Measurements from ENCODE around the gene MYO18A.
A peak's percentile ranks its signal among the peaks of the same experiment; 100 is the strongest.

The MYO18A gene

DNA sequence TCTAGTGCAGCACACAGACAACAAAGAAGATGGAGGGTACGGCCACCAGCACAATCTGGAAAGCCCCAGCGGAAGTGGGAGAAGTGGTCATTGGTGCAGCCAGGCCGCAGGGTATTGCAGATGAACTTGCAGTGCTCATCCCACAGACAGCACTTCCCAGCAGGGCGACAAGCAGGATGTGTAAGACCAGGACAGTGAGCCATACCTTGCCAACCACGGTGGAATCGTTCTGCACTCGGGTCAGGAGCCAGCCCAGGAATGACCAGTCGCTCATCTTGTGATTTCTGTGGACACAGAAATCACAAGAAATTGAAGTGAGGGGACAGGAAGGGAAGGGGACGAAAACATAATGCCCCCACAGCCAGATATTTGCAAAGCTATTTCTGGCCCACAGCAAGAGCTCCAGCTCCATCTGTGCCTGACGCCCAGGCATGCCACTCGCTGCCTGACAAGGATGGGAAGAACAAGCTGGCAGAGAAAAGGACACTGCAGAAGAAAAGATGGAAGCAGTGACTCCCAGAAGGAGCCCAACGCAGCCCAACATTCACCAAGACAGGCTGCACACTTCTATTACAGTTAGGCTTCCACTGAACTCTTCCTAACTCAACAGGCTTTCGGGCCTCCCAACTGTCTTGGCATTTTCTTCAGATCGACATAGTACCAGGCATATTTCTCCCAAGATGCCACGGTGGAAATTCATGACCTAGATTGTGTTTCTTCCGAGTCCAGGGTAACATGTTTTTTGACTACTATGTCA is 17.5 kb upstream of the MYO18A start:
- no peak overlapping the region for H3K27ac ChIP-seq (ENCODE audit: low read length)
- no peaks in the 10 kb centered on the region for H3K27me3 ChIP-seq (ENCODE audit: low read depth, low read length)
- H4K20me1 ChIP-seq (ENCODE audit: insufficient read depth, low read length), result no peaks in the 10 kb centered on the region
- H3K4me1 ChIP-seq (ENCODE audit: low read length), result peaks cover 42% of the 10 kb centered on the region
- 0 out of 2 replicates have a peak overlapping the region, but pooled peaks have one; percentile 19 for H3K4me2 ChIP-seq (ENCODE audit: low read length)
- TF ChIP-seq EZH2phosphoT487 (IDR thresholded peaks at IDR 0.05; ENCODE audit: low read depth), result no peak
- TF ChIP-seq, protein P1, sequence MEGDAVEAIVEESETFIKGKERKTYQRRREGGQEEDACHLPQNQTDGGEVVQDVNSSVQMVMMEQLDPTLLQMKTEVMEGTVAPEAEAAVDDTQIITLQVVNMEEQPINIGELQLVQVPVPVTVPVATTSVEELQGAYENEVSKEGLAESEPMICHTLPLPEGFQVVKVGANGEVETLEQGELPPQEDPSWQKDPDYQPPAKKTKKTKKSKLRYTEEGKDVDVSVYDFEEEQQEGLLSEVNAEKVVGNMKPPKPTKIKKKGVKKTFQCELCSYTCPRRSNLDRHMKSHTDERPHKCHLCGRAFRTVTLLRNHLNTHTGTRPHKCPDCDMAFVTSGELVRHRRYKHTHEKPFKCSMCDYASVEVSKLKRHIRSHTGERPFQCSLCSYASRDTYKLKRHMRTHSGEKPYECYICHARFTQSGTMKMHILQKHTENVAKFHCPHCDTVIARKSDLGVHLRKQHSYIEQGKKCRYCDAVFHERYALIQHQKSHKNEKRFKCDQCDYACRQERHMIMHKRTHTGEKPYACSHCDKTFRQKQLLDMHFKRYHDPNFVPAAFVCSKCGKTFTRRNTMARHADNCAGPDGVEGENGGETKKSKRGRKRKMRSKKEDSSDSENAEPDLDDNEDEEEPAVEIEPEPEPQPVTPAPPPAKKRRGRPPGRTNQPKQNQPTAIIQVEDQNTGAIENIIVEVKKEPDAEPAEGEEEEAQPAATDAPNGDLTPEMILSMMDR (IDR thresholded peaks at IDR 0.05; ENCODE audit: low read depth, low read length), result no peak
- H2AFZ ChIP-seq (ENCODE audit: low read depth, low read length), result no peak overlapping the region
- H3K4me3 ChIP-seq (ENCODE audit: low read length), result no peak overlapping the region
- H3K36me3 ChIP-seq (replicated peaks; ENCODE audit: low read depth, low read length), result no peaks in the 10 kb centered on the region
- H3K79me2 ChIP-seq (ENCODE audit: low read length), result no peaks in the 10 kb centered on the region
- no peaks in the 10 kb centered on the region for H3K9me3 ChIP-seq (ENCODE audit: insufficient read depth, low read length)
- no peak overlapping the region for H3K9ac ChIP-seq (ENCODE audit: low read length)

DNA sequence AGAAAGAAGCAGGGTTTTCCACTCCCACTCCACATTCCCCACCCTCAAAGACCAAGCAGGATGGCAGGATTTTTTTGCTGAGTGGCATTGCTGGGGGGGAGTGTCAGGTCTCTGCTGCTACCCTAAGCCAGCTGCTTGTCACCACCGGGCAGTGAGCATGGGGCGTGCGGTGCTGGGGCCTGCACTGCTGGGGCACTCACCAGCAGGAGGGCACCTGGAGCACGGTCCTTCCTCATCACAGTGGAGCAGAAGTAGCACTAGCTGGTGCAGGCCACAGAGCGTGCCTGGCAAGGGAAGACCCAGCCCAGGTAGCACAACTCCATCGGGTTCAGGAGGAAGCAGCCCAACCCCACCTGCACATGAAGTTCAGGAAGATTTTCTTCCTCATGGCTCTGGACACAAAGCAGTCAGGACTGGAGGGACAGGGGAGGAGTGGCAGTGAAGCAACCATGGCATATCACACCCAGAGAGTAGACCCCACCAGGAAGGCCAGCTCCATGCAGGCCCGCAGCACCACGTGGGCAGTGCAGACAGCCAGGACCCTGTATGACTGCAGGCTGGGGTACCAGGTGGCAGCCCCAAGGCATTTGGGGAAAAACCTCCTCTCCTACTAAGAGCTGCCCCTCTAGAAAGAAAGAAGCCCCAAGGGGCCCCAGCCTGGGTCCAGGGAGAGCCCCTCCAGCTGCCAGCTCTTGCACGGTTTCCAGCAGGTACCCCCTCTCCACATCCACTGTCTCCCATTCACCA is 16.7 kb upstream of the MYO18A start:
- no peaks in the 10 kb centered on the region for H3K9me3 ChIP-seq (ENCODE audit: insufficient read depth, low read length)
- no peak overlapping the region for H3K27ac ChIP-seq (ENCODE audit: low read length)
- H3K4me2 ChIP-seq (ENCODE audit: low read length), result peak overlapping the region; percentile 19
- H3K9ac ChIP-seq (ENCODE audit: low read length), result no peak overlapping the region
- H2AFZ ChIP-seq (ENCODE audit: low read depth, low read length), result no peak overlapping the region
- H3K36me3 ChIP-seq (replicated peaks; ENCODE audit: low read depth, low read length), result no peaks in the 10 kb centered on the region
- no peak for TF ChIP-seq EZH2phosphoT487 (IDR thresholded peaks at IDR 0.05; ENCODE audit: low read depth)
- TF ChIP-seq, protein P1 (IDR thresholded peaks at IDR 0.05; ENCODE audit: low read depth, low read length), result no peak
- peaks cover 42% of the 10 kb centered on the region for H3K4me1 ChIP-seq (ENCODE audit: low read length)
- no peak overlapping the region for H3K4me3 ChIP-seq (ENCODE audit: low read length)
- H3K27me3 ChIP-seq (ENCODE audit: low read depth, low read length), result no peaks in the 10 kb centered on the region
- H3K79me2 ChIP-seq (ENCODE audit: low read length), result no peaks in the 10 kb centered on the region
- H4K20me1 ChIP-seq (ENCODE audit: insufficient read depth, low read length), result no peaks in the 10 kb centered on the region

DNA sequence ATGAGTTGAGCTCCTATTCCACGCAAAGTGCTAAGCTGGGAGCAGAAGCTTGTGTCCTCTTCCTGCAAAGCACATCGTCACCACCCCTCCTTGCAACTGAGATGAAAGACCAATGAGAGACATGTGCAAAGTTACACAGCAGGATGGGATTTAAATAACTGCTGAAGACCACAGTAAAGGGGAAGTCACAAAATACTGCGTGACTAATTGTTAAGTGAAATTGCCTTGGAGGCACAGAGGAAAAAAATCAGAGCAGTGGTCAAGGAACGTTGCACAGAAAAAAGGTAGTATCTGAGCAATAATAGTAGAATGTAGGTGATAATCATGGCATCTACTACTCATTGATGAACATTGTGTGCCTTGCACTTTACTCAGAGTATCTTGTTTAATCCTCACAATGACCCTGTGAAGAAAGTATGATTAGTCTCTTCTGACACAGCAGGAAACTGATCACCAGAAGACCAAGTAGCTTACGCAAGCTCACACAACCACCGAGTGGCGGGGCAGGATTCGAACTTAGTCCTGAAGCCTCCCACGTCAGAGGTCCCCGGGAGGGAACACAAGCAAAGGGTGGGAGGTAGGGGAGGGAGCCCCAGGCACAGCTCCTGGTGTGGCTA is 15.4 kb upstream of the MYO18A start:
- H3K27me3 ChIP-seq (ENCODE audit: low read depth, low read length), result no peaks in the 10 kb centered on the region
- H4K20me1 ChIP-seq (ENCODE audit: insufficient read depth, low read length), result no peaks in the 10 kb centered on the region
- H3K4me3 ChIP-seq (ENCODE audit: low read length), result peak overlapping the region; percentile 52
- H3K9ac ChIP-seq (ENCODE audit: low read length), result no peak overlapping the region
- H3K4me2 ChIP-seq (ENCODE audit: low read length), result peak overlapping the region; percentile 66
- H3K79me2 ChIP-seq (ENCODE audit: low read length), result no peaks in the 10 kb centered on the region
- no peaks in the 10 kb centered on the region for H3K9me3 ChIP-seq (ENCODE audit: insufficient read depth, low read length)
- no peak overlapping the region for H3K27ac ChIP-seq (ENCODE audit: low read length)
- no peaks in the 10 kb centered on the region for H3K36me3 ChIP-seq (replicated peaks; ENCODE audit: low read depth, low read length)
- TF ChIP-seq, protein P1 (IDR thresholded peaks at IDR 0.05; ENCODE audit: low read depth, low read length), result no peak
- TF ChIP-seq EZH2phosphoT487 (IDR thresholded peaks at IDR 0.05; ENCODE audit: low read depth), result no peak
- H3K4me1 ChIP-seq (ENCODE audit: low read length), result peaks cover 42% of the 10 kb centered on the region
- H2AFZ ChIP-seq (ENCODE audit: low read depth, low read length), result 0 out of 2 replicates have a peak overlapping the region, but pooled peaks have one; percentile 24

DNA sequence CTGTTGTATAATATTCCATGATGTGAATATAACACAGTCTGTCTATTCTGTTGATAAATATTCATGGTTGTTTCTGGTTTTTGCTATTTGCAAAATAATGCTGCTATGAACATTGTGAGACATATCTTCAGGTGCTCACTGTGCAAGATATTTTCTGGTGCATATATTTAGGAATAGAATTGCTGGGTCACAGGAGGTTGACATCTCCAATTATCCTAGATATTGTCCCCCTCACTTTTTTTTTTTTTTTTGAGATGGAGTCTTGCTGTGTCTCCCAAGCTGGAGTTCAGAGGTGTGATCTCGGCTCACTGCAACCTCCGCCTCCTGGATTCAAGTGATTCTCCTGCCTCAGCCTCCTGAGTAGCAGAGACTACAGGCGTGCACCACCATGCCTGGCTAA is 14.5 kb upstream of the MYO18A start:
- Histone ChIP-seq H2AFZ (ENCODE audit: low read depth, low read length) (no peak overlapping the region), H3K36me3 (replicated peaks; ENCODE audit: low read depth, low read length) (no peaks in the 10 kb centered on the region), H4K20me1 (ENCODE audit: insufficient read depth, low read length) (no peaks in the 10 kb centered on the region), H3K4me1 (ENCODE audit: low read length) (peaks cover 34% of the 10 kb centered on the region), H3K9me3 (ENCODE audit: insufficient read depth, low read length) (no peaks in the 10 kb centered on the region), H3K27ac (ENCODE audit: low read length) (no peak overlapping the region), H3K9ac (ENCODE audit: low read length) (no peak overlapping the region), H3K4me3 (ENCODE audit: low read length) (no peak overlapping the region), H3K4me2 (ENCODE audit: low read length) (no peak overlapping the region), H3K79me2 (ENCODE audit: low read length) (no peaks in the 10 kb centered on the region), H3K27me3 (ENCODE audit: low read depth, low read length) (peaks cover 7% of the 10 kb centered on the region; the same call in 1 of the 2 replicates)
- TF ChIP-seq, protein P1 (IDR thresholded peaks at IDR 0.05; ENCODE audit: low read depth, low read length), result no peak
- no peak for TF ChIP-seq EZH2phosphoT487 (IDR thresholded peaks at IDR 0.05; ENCODE audit: low read depth)
